NCI-H1092 (cell line): Measurements from ENCODE around the gene IL36A.

Experiments
- DNase-seq: peaks from one replicate; lab custom pipeline; 2025; lab: John Stamatoyannopoulos, UW

Gene IL36A

GRCh38 chr2:113005030-113005509 lies at the start of gene IL36A:
IL36A (plus strand) TSS chr2:113005459; CDS start chr2:113005872, 413 bp downstream.
- DNase-seq: no peak

- no peak for DNase-seq
These were observed 47.7 kb upstream of the IL36A start for GRCh38 chr2:112957511-112957910.

GRCh38 chr2:112958428-112959108 lies 46.7 kb upstream of the IL36A start:
- DNase-seq: peak; percentile 31

- DNase-seq: no peak
These were observed 46.0 kb upstream of the IL36A start for GRCh38 chr2:112959109-112959812.

GRCh38 chr2:112960230-112960825 lies 44.9 kb upstream of the IL36A start:
- DNase-seq: no peak

GRCh38 chr2:112962308-112963175 lies 42.7 kb upstream of the IL36A start:
- no peak for DNase-seq

GRCh38 chr2:112967023-112967422 lies 38.2 kb upstream of the IL36A start:
- DNase-seq: no peak

GRCh38 chr2:112972423-112973086 lies 32.7 kb upstream of the IL36A start:
- no peak for DNase-seq

GRCh38 chr2:112973156-112973555 lies 32.1 kb upstream of the IL36A start:
- DNase-seq: no peak

- no peak for DNase-seq
These were observed 27.7 kb upstream of the IL36A start, which contains the start of gene IL36G for GRCh38 chr2:112977559-112978056. IL36G (plus strand) TSS chr2:112978006; CDS start chr2:112978639, 633 bp downstream.

- DNase-seq: no peak
These were observed 25.5 kb upstream of the IL36A start for GRCh38 chr2:112979731-112980130.

GRCh38 chr2:112980537-112980936 lies 24.7 kb upstream of the IL36A start:
- no peak for DNase-seq

GRCh38 chr2:112985090-112985489 lies 20.2 kb upstream of the IL36A start:
- DNase-seq: no peak

- no peak for DNase-seq
These were observed 15.6 kb upstream of the IL36A start for GRCh38 chr2:112989611-112990010.

- DNase-seq: no peak
These were observed 11.4 kb upstream of the IL36A start for GRCh38 chr2:112993831-112994230.

- DNase-seq: no peak
These were observed 10.6 kb upstream of the IL36A start for GRCh38 chr2:112994648-112995047.

GRCh38 chr2:112995346-112995920 lies 9.8 kb upstream of the IL36A start:
- DNase-seq: no peak

- no peak for DNase-seq
These were observed 8.6 kb upstream of the IL36A start for GRCh38 chr2:112996635-112997034.

GRCh38 chr2:112997151-112997550 lies 8.1 kb upstream of the IL36A start:
- no peak for DNase-seq

- no peak for DNase-seq
These were observed 4.8 kb upstream of the IL36A start for GRCh38 chr2:113000436-113000835.

GRCh38 chr2:113002677-113003076 lies 2.6 kb upstream of the IL36A start:
- no peak for DNase-seq
